HepG2 (cell line): ENCODE data around the gene GALNT9. TPM values are rescaled to one million over a fixed set of nuclear protein-coding genes. Genes with fewer than 3 reads are reported as not detected.

Experiments
- ATAC-seq: fragments of 200-7000 bp; cut with Tn5 transposase; 3 replicates; pipeline ENCODE4 v1.9.1; 2020; ENCODE audit warnings: mild to moderate bottlenecking, moderate library complexity
- BruUV-seq: library from RNA; stranded (reverse); fragments of 400-500 nt; replicated peaks from 2 replicates; lab custom pipeline; 2021; lab: Mats Ljungman, UMichigan
- CTCF ChIA-PET: fragments of 300-600 bp; formaldehyde crosslinking; extraction: SDS; loops from one replicate; lab custom pipeline; 2021; ENCODE audit warnings: low total read pairs, inconsistent platforms, low intra/inter-chr PET ratio; lab: Yijun Ruan, JAX
- POLR2A ChIA-PET: fragments of 350-600 bp; sonication (Branson Sonifier 250); formaldehyde crosslinking; loops from one replicate; lab custom pipeline; 2020; ENCODE audit warnings: antibody characterized with exemption, inconsistent platforms; lab: Yijun Ruan, JAX
- DNase-seq: peaks from one replicate; pipeline ENCODE4 v3.0.0-alpha.2; 2015; ENCODE audit warnings: low spot score
- FAIRE-seq: peaks from 3 replicates; lab custom pipeline; 2011; peaks lifted over from hg19 to GRCh38; lab: Jason Lieb, UNC
- H2AFZ ChIP-seq: one replicate; pipeline ENCODE4 v1.6.1; 2011; ENCODE audit warnings: low read length, inconsistent platforms
- H3K27ac ChIP-seq: fragments of 300-600 bp; 3 replicates; pipeline ENCODE4 v1.8.0; 2011; ENCODE audit warnings: mixed run types, mild to moderate bottlenecking, mixed read lengths, low read length, inconsistent platforms; ENCODE audit not compliant: insufficient read depth; ENCODE audit errors: extremely low read length
- H3K27me3 ChIP-seq, 2 experiments: fragments of 200-600 bp in 1 of 2; 2 replicates in 1 of 2; 3 replicates in 1 of 2; pipeline versions ENCODE4 v1.6.0 to v1.8.0; 2011; ENCODE audit warnings: low read length in 2 of 2, mild to moderate bottlenecking in 2 of 2, moderate library complexity in 2 of 2, inconsistent platforms in 1 of 2; ENCODE audit not compliant: insufficient read depth in 2 of 2, control insufficient read depth in 1 of 2
- H3K36me3 ChIP-seq, 2 experiments: fragments of 200-600 bp in 1 of 2; replicated peaks in 1 of 2; 2 replicates in 1 of 2; 3 replicates in 1 of 2; pipeline versions ENCODE4 v1.5.1 to v1.8.0; 2011; ENCODE audit warnings: low read length in 2 of 2, inconsistent platforms in 1 of 2; ENCODE audit not compliant: insufficient read depth in 2 of 2, control insufficient read depth in 1 of 2
- H3K4me1 ChIP-seq: 2 replicates; pipeline ENCODE4 v1.5.1; 2012; ENCODE audit warnings: low read length, inconsistent platforms; ENCODE audit not compliant: insufficient read depth
- H3K4me2 ChIP-seq: 2 replicates; pipeline ENCODE4 v1.6.0; 2011; ENCODE audit warnings: low read depth, low read length, inconsistent platforms
- H3K4me3 ChIP-seq, 3 experiments: fragments of 200-600 bp in 1 of 3; sonication (generic), shearing (Covaris generic) in 1 of 3; replicated peaks in 1 of 3; 2 replicates each; pipeline ENCODE4 v1.5.1; 2011 to 2016; ENCODE audit warnings: low read length in 3 of 3, inconsistent platforms in 2 of 3, low read depth in 2 of 3, mild to moderate bottlenecking in 2 of 3, control low read depth in 1 of 3, mixed read lengths in 1 of 3; ENCODE audit not compliant: insufficient read depth in 1 of 3
- H3K79me2 ChIP-seq: one replicate; pipeline ENCODE4 v1.6.1; 2011; ENCODE audit warnings: low read length, inconsistent platforms; ENCODE audit not compliant: insufficient read depth
- H3K9ac ChIP-seq: 2 replicates; pipeline ENCODE4 v1.6.0; 2011; ENCODE audit warnings: mild to moderate bottlenecking, low read depth, low read length, inconsistent platforms; ENCODE audit not compliant: insufficient read depth
- H3K9me3 ChIP-seq: 2 replicates; pipeline ENCODE4 v1.5.1; 2012; ENCODE audit warnings: mild to moderate bottlenecking, low read length
- H4K20me1 ChIP-seq: 2 replicates; pipeline ENCODE4 v1.6.0; 2011; ENCODE audit warnings: inconsistent platforms, mild to moderate bottlenecking, low read length, moderate library complexity; ENCODE audit not compliant: insufficient read depth
- ELK4 ChIP-seq: sonication (generic); formaldehyde crosslinking; IDR thresholded peaks from 2 replicates; pipeline ENCODE4 v1.9.0; 2021; ENCODE audit warnings: missing genetic modification reagents, borderline replicate concordance
- FOXK1 ChIP-seq: sonication (generic); formaldehyde crosslinking; IDR thresholded peaks from 2 replicates; pipeline ENCODE4 v1.4.0; 2020; ENCODE audit warnings: low read depth, missing genetic modification reagents, borderline replicate concordance
- HDAC2 ChIP-seq: sonication (generic); formaldehyde crosslinking; IDR thresholded peaks from 2 replicates; pipeline ENCODE4 v1.4.0; 2020; ENCODE audit warnings: missing genetic modification reagents
- MEIS1 ChIP-seq: sonication (generic); formaldehyde crosslinking; IDR thresholded peaks from 2 replicates; pipeline ENCODE4 v1.9.0; 2021; ENCODE audit warnings: mild to moderate bottlenecking, missing genetic modification reagents, moderate library complexity, borderline replicate concordance
- NKX3-1 ChIP-seq: sonication (generic); formaldehyde crosslinking; IDR thresholded peaks from 2 replicates; pipeline ENCODE4 v1.5.0; 2020; ENCODE audit warnings: missing genetic modification reagents
- PCBP1 ChIP-seq: fragments of 200-400 bp; formaldehyde crosslinking; IDR thresholded peaks from 2 replicates; pipeline ENCODE4 v1.6.1; 2017; ENCODE audit warnings: mild to moderate bottlenecking, low read depth, low read length, borderline replicate concordance
- PLSCR1 ChIP-seq: sonication (generic); formaldehyde crosslinking; IDR thresholded peaks from 2 replicates; pipeline ENCODE4 v1.5.0; 2020; ENCODE audit warnings: missing genetic modification reagents, mild to moderate bottlenecking, borderline replicate concordance
- ZBTB25 ChIP-seq: IDR thresholded peaks from 2 replicates; pipeline ENCODE4 v1.6.1; 2018; ENCODE audit warnings: missing genetic modification reagents
- ZNF430 ChIP-seq: sonication (generic); formaldehyde crosslinking; IDR thresholded peaks from 2 replicates; pipeline ENCODE4 v1.9.0; 2021; ENCODE audit warnings: mild to moderate bottlenecking, missing genetic modification reagents
- ZNF460 ChIP-seq: sonication (generic); formaldehyde crosslinking; IDR thresholded peaks from 2 replicates; pipeline ENCODE4 v1.5.1; 2020; ENCODE audit warnings: missing genetic modification reagents, mild to moderate bottlenecking, borderline replicate concordance
- ZNF619 ChIP-seq: sonication (generic); formaldehyde crosslinking; IDR thresholded peaks from 2 replicates; pipeline ENCODE4 v1.4.0; 2020; ENCODE audit warnings: mild to moderate bottlenecking, missing genetic modification reagents
- ZNF7 ChIP-seq: IDR thresholded peaks from 2 replicates; pipeline ENCODE4 v1.6.1; 2016; ENCODE audit warnings: missing biosample characterization, missing genetic modification reagents
- ZNF740 ChIP-seq: sonication (generic); formaldehyde crosslinking; IDR thresholded peaks from 2 replicates; pipeline ENCODE4 v1.4.0; 2020; ENCODE audit warnings: missing genetic modification reagents
- ZSCAN20 ChIP-seq: sonication (generic); formaldehyde crosslinking; IDR thresholded peaks from 2 replicates; pipeline ENCODE4 v1.4.0; 2020; ENCODE audit warnings: missing genetic modification reagents, mild to moderate bottlenecking, borderline replicate concordance
- WGBS: methylation state at CpG from one replicate; pipeline ENCODE4 v1.1.6; 2017; ENCODE audit warnings: low lambda C conversion rate; 5-methylcytosine and 5-hydroxymethylcytosine counted together
- in situ Hi-C: cut with HindIII; loops from 2 replicates; pipeline ENCODE4 v1.10.0; 2017; ENCODE audit warnings: low pct_unique_long_range_greater_than_20kb; ENCODE audit not compliant: extremely low pct_ligation_motif_present
- intact Hi-C: fragments of 100-400 bp; cut with micrococcal nuclease; formaldehyde crosslinking; loops from one replicate; pipeline ENCODE4 v1.10.0; 2022; ENCODE audit not compliant: unreplicated experiment
- polyA plus RNA-seq, 8 experiments: library from polyadenylated mRNA; depleted of rRNA in 3 of 8; stranded (reverse) in 7 of 8; unstranded in 1 of 8; fragments of >200 nt; fragmentation: Illumina TruSeq in 4 of 8; extraction: Trizol in 4 of 8; gene quantifications; 2 replicates each; pipeline versions ENCODE4 v1.2.1 to v1.2.3, GENCODE V29; 2011 to 2016; ENCODE audit warnings: low read depth in 4 of 8, missing spikeins in 1 of 8, mixed read lengths in 1 of 8; ENCODE audit not compliant: insufficient read depth in 1 of 8
- total RNA-seq, 5 experiments: library from RNA; depleted of rRNA; stranded (reverse); fragments of >200 nt; fragmentation: Illumina TruSeq; extraction: Trizol; gene quantifications; 2 replicates each; pipeline ENCODE4 v1.2.3, GENCODE V29; 2016; ENCODE audit warnings: low read depth in 1 of 5
- TF ChIP-seq, protein P1 (sequence below): sonication (generic); formaldehyde crosslinking; IDR thresholded peaks from 2 replicates; pipeline ENCODE4 v1.4.0; 2020; ENCODE audit warnings: missing genetic modification reagents, borderline replicate concordance
- TF ChIP-seq, protein P2 (sequence below): sonication (generic); formaldehyde crosslinking; IDR thresholded peaks from 2 replicates; pipeline ENCODE4 v1.8.1; 2023; ENCODE audit warnings: missing genetic modification reagents, mild to moderate bottlenecking, borderline replicate concordance

Gene GALNT9
- total and polyA plus RNA-seq, 2 of the 13 experiments (the other 11 are each of a cell fraction or from before 2014, with no cell fraction given): 0.04 TPM; not detected in 1

DNA sequence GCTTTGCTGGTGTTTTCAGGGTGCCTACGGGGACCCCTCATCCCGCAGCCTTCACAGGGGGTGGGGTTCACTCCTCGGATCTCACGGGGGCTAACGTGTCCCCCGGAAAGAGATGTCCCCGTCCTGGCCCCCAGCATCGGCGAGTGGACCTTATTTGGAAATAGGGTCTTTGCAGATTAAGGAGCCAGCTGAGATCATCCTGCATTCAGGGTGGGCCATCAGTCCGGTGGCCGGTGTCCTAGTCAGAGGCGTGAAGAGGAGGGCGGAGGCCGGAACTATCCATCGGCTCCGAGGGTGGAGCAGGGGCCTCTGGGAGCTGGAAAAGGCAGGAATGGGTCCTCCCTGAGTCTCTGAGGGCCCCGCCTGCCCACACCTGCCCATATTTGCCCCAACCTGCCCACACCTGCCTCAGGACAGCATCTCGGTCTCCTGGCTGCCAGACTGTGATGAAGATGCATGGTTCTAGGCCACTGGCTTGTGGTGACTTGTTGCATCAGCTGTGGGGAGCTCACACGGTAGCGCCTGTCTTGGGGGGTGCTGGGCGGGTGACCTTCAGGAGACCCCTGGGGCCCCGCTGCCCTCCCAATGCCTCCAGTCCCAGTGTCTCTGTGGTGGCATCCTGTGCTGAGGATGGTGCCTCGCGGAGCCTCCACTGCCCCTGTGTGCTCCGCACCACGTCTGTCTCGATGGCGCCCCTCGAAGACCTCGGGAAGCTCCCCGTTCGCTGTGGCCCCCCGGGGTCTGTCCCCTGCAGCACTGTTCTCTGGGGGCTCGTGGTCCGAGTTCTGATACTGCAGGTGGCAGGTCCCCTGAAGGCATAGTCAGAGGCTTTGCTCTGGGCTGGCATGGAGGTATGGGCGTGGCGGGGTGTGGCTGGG lies 170.5 kb downstream of the GALNT9 start:
- no peak overlapping the region for H3K9ac ChIP-seq
- ChIA-PET POLR2A (no interaction called here), CTCF (no interaction called here)
- H4K20me1 ChIP-seq: no peaks in the 10 kb centered on the region
- no peak for ATAC-seq
- in situ Hi-C loops (no loop called here), intact Hi-C loops (no loop called here)
- H3K79me2 ChIP-seq: no peaks in the 10 kb centered on the region
- H3K4me1 ChIP-seq: peaks cover 14% of the 10 kb centered on the region
- BruUV-seq: no TSS peak
- H3K27me3 ChIP-seq: peaks cover 2 to 18% of the 10 kb centered on the region in 2 experiments; a peak in 2 of 5 replicates
- no peak for DNase-seq
- FAIRE-seq: no peak
- no peak overlapping the region for H2AFZ ChIP-seq
- H3K9me3 ChIP-seq: no peaks in the 10 kb centered on the region
- no peak overlapping the region for H3K27ac ChIP-seq
- no peak overlapping the region for H3K4me2 ChIP-seq
- TF ChIP-seq ZNF460 (CRISPR knock-in tag) (no peak), ZNF619 (no peak), HDAC2 (CRISPR knock-in tag) (no peak), PCBP1 (no peak), ZNF430 (CRISPR knock-in tag) (no peak), MEIS1 (no peak), ZNF7 (CRISPR knock-in tag) (no peak), PLSCR1 (CRISPR knock-in tag) (no peak), ZSCAN20 (CRISPR knock-in tag) (no peak), FOXK1 (no peak), ELK4 (CRISPR knock-in tag) (no peak), ZNF740 (no peak), ZBTB25 (no peak), NKX3-1 (CRISPR knock-in tag) (no peak)
- TF ChIP-seq, protein P1, sequence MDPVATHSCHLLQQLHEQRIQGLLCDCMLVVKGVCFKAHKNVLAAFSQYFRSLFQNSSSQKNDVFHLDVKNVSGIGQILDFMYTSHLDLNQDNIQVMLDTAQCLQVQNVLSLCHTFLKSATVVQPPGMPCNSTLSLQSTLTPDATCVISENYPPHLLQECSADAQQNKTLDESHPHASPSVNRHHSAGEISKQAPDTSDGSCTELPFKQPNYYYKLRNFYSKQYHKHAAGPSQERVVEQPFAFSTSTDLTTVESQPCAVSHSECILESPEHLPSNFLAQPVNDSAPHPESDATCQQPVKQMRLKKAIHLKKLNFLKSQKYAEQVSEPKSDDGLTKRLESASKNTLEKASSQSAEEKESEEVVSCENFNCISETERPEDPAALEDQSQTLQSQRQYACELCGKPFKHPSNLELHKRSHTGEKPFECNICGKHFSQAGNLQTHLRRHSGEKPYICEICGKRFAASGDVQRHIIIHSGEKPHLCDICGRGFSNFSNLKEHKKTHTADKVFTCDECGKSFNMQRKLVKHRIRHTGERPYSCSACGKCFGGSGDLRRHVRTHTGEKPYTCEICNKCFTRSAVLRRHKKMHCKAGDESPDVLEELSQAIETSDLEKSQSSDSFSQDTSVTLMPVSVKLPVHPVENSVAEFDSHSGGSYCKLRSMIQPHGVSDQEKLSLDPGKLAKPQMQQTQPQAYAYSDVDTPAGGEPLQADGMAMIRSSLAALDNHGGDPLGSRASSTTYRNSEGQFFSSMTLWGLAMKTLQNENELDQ (CRISPR knock-in tag): no peak
- TF ChIP-seq, protein P2, sequence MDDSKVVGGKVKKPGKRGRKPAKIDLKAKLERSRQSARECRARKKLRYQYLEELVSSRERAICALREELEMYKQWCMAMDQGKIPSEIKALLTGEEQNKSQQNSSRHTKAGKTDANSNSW (CRISPR knock-in tag): no peak
- no peak overlapping the region for H3K4me3 ChIP-seq
- H3K36me3 ChIP-seq: peaks cover 0 to 2% of the 10 kb centered on the region in 2 experiments; a peak in 2 of 5 replicates
- WGBS: 76% methylated on average over 16 of the region's 37 CpGs
